RCC 7860 (cell line): ENCODE data around the gene VPS33A.
"Not testable (repeated sequence)": the region's sequence is repeated elsewhere in the genome, so short reads cannot be mapped to it uniquely, and the experiment has no call there.

Experiments
- DNase-seq: peaks from one replicate; pipeline ENCODE4 v3.0.0-alpha.2; 2015; ENCODE audit warnings: low spot score
- FAIRE-seq: peaks from 2 replicates; lab custom pipeline; 2012; peaks lifted over from hg19 to GRCh38; lab: Jason Lieb, UNC

VPS33A gene

DNA sequence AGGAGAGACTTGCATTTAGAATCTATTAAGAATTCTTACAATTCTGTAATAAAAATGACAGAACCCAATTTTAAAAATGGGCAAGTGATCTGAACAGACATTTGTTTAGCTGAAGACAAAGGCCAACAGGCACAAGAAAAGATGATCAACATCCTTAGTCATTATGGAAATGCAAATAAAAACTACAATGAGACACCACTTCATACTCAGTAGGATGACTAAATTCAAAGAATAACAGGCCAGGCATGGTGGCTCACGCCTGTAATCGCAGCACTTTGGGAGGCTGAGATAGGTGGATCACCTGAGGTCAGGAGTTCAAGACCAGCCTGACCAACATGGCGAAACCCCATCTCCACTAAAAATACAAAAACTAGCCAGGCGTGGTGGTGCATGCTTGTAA, 7.8 kb downstream of the VPS33A start:
- not testable (repeated sequence) for DNase-seq, FAIRE-seq

DNA sequence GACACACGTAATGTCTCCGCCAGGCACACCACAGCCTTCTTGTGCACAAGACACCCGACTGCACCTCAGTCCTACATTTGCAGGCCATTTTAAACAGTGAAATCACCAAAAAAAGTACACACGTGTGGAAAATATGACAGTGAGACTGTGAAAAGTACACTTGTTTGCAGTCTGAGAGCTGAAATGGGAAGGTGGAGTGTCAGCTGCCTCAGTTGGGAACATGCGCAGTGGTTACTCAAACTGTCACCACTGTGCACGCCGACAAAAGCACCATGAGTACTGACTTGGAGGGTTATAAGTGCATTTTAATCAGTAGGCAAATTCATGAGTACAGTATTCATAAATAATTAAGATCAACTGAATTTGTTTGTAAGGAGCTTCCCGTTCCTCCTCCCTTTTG, 15.8 kb downstream of the VPS33A start:
- FAIRE-seq (no peak), DNase-seq (no peak)

DNA sequence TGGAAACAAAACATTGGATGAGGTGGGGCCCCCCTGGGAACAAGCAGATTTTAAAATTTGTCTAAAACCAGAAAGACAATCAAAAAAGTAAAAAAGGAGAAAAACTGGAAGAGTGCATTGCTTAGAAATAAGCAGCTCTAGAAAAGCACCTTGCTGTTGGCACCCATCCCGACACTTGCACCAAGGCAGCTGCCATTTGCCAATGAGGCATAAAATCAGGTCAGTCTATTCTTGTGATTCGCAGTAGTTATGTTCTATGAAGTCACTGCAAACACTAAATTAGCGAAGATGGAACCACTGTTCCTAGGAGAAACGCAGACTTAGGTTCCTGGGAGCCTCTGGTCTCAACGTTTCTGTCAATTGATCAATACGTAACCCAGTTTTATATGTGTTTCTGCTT, 16.2 kb downstream of the VPS33A start:
- no peak for FAIRE-seq
- no peak for DNase-seq

DNA sequence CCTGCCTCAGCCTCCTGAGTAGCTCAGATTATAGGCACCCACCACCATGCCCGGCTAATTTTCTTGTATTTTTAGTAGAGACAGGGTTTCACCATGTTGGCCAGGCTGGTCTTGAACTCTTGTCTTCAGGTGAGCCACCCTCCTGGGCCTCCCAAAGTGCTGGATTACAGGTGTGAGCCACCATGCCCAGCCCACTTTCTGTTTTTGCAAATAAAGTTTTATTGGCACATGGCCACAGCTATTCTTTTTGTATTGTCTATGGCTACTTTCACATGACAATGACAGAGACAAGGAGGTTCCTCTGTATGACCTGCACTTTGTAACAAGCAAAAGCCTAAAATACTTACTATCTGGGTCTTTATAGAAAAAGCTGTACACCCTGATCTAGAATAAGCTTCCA, 20.7 kb downstream of the VPS33A start:
- no peak for FAIRE-seq

DNA sequence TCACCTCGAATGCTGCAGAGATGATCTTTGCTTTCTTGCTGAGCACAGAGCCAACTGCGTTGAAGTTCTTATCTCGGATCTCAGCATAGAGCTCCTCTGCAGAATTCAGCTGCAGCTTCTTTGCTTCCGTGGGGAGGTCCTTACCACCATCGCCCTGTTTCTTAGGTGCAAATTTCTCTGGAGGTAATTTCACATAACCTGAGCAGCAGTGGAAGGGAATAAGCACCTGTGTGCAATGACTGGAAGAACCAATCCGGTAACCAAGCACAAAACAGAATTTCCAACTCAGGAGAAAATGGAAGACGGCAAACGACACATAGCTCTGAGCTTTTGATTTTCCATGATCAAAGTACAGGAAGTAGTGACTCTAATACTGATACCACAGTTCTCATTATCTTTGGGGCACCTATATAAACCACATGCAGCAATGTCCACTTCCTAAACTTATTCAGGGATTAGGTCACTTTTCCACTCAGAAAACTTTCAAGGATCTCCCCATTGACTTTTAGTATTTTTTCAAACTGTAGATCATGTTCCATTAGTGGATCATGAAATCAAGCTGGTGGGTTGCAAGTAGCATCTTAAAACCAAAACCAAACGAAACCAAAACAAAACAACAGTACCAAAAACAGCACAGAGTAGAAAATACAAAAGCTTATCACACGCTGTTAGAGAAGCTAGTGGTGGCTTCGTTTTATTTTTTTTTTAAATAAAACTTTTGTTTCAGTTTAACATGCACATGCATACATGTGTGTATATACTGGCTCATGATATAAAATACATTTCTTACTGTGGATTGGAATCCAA, 21.5 kb downstream of the VPS33A start:
- DNase-seq = no peak
- FAIRE-seq = no peak

More for the DNA sequence above, 20.7 kb downstream of the VPS33A start:
- DNase-seq = no peak

DNA sequence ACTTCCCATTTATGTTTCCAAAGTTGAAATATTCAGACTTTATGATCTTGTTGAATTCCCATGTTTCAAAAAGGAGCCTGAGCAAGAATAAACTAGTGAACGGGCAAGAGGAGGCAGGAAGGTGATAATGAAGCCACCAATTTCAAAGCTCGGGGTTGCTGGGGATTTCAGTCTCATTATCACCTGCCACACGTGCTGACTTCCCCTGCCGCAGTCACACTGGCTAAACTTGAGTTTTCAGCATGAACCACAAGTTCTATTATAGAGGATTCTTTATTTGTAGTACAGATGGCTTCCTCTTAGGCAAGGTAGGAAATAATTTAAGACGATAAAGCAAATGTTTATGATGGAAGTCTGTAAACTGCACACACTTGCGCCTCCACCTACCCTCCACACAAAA, 22.3 kb downstream of the VPS33A start:
- DNase-seq (no peak), FAIRE-seq (no peak)

DNA sequence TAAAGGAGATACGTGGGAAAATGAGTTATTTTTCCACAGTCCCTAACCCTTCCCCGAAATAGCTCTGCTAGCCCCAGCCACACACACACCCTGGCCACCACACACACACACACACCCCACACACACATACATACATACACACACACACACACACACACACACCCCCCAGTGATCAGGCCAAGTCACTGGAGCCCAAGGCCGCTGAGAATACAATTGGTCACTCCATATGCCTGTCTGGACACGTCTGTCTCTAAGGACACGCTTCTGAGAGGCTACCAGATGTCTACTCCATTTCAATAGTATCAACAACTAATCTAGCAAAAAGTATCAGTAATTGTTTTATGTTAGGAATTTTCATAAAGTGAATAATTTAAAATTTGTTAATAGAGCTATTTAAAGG, 27.4 kb downstream of the VPS33A start:
- FAIRE-seq (no peak), DNase-seq (no peak)

DNA sequence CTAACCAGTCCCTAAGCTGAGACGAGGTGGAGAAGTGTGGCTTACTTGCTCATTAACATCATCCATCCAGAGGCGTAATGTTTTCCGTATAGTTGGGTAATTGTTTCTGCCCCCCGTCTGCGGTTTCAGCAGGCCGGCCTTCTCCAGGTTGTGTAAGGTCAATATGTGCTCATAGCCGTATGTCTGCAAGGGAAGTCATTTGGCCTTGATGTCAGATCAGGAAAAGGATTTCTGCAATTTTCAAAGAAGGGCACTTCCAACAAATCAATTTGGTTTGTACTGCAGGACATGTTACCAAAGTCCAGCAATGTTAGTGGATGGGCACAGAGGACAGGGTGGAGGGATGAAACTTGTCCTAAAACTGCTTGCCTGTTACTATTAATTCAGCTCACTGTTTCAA, 30.6 kb downstream of the VPS33A start:
- FAIRE-seq (no peak), DNase-seq (no peak)

DNA sequence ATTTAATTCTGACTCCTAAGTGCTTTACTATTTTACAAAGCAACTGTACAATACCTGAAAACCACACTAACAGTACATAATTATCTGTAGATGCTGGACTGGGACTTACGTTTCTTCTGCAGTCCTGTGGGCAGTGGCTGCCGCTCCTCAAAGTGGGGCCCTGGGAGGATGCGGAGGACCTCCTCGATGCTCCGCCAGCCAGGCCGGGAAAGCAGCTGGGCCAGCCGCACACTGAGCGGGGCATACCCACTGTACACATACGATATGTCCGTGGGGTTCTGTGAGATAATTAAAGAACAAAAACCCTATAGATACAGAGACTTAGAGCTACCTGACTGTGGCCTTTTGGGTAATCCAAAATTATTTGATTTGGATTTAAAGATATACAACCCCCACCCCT, 33.6 kb downstream of the VPS33A start:
- no peak for FAIRE-seq
- DNase-seq = no peak

DNA sequence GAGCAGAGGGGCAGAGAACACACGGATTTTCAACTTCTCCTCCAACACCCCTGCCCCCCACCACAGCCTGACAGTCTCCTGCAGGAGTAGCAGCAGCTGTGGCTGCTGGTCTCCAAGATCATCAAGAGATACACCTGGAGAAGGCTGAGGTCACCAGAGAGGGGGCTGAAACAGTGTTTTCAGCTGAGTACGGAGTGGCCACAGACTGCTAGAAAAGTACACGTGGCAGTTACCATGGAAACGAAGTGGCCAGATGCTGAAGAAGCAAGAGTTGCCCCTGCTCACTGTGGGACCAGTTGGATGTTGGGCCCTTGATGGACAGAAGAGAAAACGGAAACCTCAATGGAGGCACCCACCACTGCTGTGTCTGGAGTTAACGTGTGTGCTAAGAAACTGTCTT, 35.5 kb downstream of the VPS33A start:
- no peak for FAIRE-seq
- DNase-seq = no peak

DNA sequence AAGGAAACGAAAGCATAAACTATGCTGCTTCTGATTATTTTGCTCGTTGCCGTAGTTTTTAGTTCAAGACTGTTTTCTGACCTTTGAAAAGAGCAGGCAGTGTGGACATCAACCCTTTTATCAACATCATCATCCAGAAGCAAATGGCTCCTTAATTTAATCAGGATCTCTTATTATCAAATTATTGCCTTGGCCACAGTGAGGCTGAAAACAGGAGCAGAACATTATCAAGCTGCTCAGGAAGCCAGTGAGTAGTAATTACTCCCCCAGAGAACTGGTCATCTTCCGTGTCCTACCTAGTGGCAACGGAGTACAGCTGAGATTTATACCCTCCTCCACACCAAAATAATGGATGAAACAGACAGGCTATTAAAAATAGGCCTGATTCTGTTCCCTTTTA, 38.2 kb downstream of the VPS33A start:
- FAIRE-seq = no peak

DNA sequence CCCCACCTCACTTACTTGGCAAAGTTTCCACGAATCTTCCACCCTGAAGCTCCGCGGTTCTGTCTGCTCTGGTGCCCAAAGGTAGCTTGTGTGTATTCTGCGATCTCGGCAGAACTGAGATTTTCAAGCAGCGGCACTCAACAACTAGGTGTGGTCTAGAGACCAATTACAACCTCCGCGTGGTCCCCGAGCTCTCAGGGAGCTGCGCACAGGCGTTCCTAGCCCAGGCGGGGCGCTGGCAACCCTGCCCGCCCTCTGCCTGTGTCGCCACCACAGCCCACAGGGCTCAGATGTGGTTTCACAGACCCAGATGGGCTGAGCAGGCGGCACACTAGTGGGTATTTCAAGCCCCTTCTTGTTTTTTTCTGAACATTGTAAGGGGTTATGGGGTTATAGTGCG, 39.0 kb downstream of the VPS33A start:
- DNase-seq (no peak), FAIRE-seq (no peak)

More for the DNA sequence above, 38.2 kb downstream of the VPS33A start:
- no peak for DNase-seq

DNA sequence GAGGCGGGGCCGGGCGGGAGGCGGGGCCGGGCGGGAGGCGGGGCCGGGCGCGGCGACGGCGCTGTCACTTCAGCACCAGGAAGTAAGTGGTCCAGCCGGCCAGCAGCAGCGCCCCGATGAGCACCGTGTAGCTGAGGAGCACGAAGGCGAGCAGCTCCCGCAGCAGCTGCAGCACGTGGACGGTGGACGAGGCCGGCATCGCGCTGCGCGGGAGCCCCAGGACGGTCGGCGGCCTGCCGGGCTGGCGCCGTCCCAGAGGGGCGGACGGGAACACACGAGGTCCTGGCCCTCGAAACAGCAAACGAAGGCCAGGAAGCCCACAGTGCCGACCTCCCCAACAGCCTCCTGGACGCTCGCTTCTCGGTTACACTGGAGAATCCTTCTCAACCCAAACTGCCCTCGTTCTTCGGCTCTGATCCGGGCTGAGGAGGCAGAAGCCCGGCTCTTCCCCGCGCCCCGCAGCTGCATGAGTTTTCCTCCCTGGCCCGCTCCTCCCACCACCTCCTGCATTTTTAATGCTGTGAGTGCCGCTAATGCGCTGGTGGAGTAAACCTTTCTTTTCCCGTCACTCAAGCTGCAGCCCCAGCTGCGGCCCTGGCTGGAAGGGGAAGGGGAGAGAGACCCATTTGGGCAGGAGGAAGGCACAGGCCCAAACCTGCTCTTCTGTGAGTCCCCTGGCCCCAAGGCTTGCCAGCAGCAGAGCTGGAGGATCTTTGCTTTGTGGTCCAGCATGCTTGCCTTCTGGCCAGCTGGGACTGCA, 39.7 kb downstream of the VPS33A start:
- FAIRE-seq = no peak
- DNase-seq = no peak

DNA sequence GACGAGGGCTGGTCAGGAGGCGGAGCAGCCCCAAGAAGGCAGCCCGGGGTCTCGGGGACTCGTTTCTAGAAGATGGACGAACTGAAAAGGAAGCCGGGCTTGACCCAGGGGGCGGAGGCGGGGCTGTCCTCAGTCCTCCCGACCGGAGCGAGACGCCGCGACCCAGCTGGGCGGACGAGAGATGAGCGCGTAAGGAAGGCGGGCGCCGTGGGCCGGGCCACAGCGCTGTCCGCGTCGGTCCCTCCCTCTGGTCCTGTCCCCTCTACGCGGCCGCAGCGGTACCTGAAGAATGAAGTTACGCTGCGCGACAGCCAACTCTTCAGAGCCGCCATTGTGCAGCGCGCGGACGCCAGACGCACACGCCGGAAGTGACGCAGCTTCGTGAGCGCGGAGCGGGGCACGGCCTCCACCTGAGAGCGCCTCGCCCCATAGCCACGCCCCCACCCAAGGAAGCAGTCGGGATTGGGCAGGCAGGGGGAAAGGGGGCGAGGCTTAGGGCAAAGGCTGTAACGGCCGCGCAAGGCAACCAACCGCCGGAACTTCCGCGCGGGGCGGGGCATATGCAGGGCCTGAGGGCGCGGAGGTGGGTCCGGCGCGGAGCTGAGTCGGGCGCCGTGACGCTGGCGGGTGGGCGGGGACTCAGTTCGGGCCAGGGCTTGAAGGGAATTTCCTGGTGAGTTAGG, 40.5 kb downstream of the VPS33A start, which contains the start of gene DIABLO:
Gene DIABLO, minus strand, starts transcription at position 370 of the 683 bp plus-strand sequence. Its CDS starts 38 bp downstream, at position 332.
- peak; percentile 95 for DNase-seq

DNA sequence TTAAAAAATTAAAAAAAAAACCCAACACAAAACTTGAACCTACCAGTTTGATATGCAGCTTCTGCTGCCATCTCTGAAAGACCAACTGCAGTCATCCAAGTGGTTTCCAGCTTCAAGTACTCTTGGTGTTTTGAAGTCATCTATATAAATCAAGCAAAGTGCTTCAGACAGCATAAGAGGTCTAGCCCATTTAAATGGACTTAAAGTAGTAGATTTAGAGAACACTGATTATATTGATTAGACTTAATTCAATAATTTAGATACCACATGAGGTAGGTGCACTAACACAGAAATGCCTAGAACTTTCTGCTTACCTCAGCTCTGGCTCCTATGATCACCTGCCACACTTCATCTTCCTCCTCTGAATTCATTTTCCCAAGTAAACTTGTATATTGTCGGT, 49.8 kb downstream of the VPS33A start:
- no peak for FAIRE-seq
- DNase-seq = no peak

More for the DNA sequence above, 40.5 kb downstream of the VPS33A start, which contains the start of gene DIABLO:
- FAIRE-seq = peak; percentile 86

DNA sequence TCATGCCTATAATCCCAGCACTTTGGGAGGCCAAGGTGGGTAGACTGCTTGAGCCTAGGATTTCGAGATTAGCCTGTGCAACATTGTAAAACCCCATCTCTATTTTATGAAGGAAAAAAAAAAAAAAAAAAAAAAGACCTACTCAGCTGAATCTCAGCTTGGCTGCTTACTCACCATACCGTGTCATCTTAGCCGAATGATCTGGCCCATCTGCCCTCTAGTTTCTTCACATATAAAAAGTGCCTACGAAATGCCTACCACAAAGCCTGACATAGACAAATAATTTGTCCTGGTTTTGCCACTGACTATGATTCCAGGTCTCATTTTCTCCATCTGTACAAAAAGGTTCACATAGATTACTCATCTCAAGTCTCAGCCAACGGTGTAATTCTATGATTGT, 50.5 kb downstream of the VPS33A start:
- FAIRE-seq = peak; percentile 85
- DNase-seq = peak; percentile 68

DNA sequence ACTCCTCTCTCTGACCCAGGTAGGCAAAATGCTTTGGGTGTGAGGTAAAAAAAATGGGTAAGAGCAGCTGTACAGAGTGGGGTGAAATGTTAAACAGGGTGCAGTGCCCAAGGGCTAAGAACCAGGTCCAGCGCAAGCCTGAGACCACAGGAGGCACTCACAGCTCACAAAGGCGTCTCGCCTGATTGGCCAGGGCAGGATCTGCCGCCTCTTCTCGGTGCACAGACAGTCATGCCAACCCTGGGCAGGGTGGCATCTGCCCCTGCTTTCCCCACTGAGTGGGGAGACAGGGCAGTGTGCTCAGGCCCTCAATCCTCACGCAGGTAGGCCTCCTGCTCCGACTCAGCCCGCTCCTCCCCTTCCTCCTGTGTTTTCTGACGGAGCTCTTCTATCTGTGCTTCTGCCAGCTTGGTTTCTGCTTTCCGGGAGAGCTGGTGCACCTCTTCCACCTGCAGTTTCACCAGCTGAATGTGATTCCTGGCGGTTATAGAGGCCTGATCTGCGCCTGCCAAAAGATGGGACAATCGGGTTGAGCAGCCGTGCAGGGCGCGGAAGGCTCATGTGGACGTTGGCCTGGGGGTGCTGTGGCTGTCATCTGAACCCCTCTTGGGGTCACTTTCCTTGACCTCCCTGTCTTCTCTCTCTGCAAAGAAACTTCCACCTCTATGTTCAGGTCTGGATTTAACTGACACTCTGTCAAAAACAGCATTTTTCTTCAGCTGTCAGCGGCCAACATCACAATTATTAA, 58.0 kb downstream of the VPS33A start:
- no peak for DNase-seq
- no peak for FAIRE-seq

DNA sequence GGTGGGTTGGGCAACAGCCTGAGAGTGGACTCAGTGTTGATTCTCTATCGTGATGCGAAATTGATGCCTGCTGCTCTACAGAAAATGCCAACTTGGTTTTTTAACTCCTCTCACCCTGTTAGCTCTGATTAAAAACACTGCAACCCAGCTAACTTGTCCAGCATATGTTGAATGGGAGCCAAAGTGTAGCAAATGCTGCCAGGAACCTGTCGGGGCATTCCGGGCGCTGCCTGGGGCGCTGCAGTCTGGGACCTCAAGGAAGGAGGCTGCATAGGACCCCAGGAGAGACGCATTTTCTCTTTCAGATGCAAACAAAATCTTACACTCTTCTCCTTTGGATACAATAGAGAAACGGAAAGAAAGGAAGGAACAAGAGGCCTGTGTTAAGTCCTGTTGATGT, 58.9 kb downstream of the VPS33A start:
- FAIRE-seq = no peak

DNA sequence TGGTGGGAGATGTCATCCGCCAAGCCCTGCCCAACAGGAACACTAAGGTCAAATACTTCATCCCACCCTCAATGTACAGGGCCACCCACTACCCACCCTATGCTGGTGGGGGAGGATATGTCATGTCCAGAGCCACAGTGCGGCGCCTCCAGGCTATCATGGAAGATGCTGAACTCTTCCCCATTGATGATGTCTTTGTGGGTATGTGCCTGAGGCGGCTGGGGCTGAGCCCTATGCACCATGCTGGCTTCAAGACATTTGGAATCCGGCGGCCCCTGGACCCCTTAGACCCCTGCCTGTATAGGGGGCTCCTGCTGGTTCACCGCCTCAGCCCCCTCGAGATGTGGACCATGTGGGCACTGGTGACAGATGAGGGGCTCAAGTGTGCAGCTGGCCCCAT, 59.3 kb downstream of the VPS33A start:
- FAIRE-seq (no peak), DNase-seq (no peak)

More for the DNA sequence above, 58.9 kb downstream of the VPS33A start:
- no peak for DNase-seq

DNA sequence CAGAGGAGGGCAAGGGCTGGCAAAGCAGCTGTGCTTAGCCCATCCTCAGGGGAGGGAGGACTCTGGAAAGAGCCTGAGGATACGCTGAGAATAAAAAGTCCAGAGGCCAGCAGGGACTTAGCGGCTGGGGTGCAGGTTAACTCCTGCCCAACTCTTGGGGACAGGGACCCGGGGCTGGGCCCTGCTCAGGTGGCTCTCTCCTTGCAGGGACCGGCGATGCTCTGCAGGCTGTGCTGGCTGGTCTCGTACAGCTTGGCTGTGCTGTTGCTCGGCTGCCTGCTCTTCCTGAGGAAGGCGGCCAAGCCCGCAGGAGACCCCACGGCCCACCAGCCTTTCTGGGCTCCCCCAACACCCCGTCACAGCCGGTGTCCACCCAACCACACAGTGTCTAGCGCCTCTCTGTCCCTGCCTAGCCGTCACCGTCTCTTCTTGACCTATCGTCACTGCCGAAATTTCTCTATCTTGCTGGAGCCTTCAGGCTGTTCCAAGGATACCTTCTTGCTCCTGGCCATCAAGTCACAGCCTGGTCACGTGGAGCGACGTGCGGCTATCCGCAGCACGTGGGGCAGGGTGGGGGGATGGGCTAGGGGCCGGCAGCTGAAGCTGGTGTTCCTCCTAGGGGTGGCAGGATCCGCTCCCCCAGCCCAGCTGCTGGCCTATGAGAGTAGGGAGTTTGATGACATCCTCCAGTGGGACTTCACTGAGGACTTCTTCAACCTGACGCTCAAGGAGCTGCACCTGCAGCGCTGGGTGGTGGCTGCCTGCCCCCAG, 60.0 kb downstream of the VPS33A start:
- FAIRE-seq (no peak), DNase-seq (no peak)
